Type B pancreatic cell (in vitro differentiated cells): ENCODE results near the gene RFTN1. TPM values are rescaled to one million over a fixed set of nuclear protein-coding genes. Genes with fewer than 3 reads are reported as not detected.

Source experiments
- DNase-seq: peaks from one replicate; pipeline ENCODE4 v3.0.0; 2021; ENCODE audit warnings: mixed read lengths; ENCODE audit not compliant: unreplicated experiment; ENCODE audit errors: extremely low spot score
- H3K27ac Mint-ChIP-seq: 2 replicates; pipeline ENCODE4 v1.8.0; 2021; ENCODE audit warnings: mild to moderate bottlenecking, mixed read lengths
- H3K27me3 Mint-ChIP-seq: 2 replicates; pipeline ENCODE4 v1.8.0; 2021; ENCODE audit warnings: mixed read lengths
- H3K36me3 Mint-ChIP-seq: 2 replicates; pipeline ENCODE4 v1.8.0; 2021; ENCODE audit warnings: mixed read lengths
- H3K4me1 Mint-ChIP-seq: one replicate; pipeline ENCODE4 v1.8.0; 2021; ENCODE audit warnings: mixed read lengths; ENCODE audit not compliant: unreplicated experiment
- H3K4me3 Mint-ChIP-seq: 2 replicates; pipeline ENCODE4 v1.8.0; 2021; ENCODE audit warnings: mild to moderate bottlenecking, mixed read lengths
- H3K9me3 Mint-ChIP-seq: 2 replicates; pipeline ENCODE4 v1.8.0; 2021; ENCODE audit warnings: mixed read lengths
- CTCF ChIP-seq: fragments of 200-600 bp; sonication (generic); conservative IDR thresholded peaks from 2 replicates; pipeline ENCODE4 v1.5.0; 2021; ENCODE audit warnings: antibody characterized with exemption, mild to moderate bottlenecking
- total RNA-seq: library from RNA; stranded (reverse); gene quantifications from 2 replicates; pipeline ENCODE4 v1.2.1, GENCODE V29; 2021; ENCODE audit warnings: low replicate concordance

RFTN1 gene
- total RNA-seq, 1 donor from 2014 or later, result 18.3 TPM

GRCh38 chr3:16456784-16457415 lies 56.6 kb downstream of the RFTN1 start:
- DNase-seq, result no peak

GRCh38 chr3:16455966-16456365 lies 57.5 kb downstream of the RFTN1 start:
- Mint-ChIP-seq H3K4me3 (no peak overlapping the region), H3K27me3 (peaks cover 11% of the 10 kb centered on the region), H3K27ac (no peak overlapping the region), H3K9me3 (no peaks in the 10 kb centered on the region), H3K36me3 (peaks cover 4% of the 10 kb centered on the region), H3K4me1 (no peaks in the 10 kb centered on the region)
- no peak for DNase-seq
- TF ChIP-seq CTCF, result no peak

More at GRCh38 chr3:16456784-16457415, 56.6 kb downstream of the RFTN1 start:
- Mint-ChIP-seq H3K9me3 (no peaks in the 10 kb centered on the region), H3K4me1 (no peaks in the 10 kb centered on the region), H3K36me3 (peaks cover 3% of the 10 kb centered on the region), H3K27ac (no peak overlapping the region), H3K4me3 (no peak overlapping the region), H3K27me3 (peaks cover 11% of the 10 kb centered on the region)
- no peak for TF ChIP-seq CTCF

DNA sequence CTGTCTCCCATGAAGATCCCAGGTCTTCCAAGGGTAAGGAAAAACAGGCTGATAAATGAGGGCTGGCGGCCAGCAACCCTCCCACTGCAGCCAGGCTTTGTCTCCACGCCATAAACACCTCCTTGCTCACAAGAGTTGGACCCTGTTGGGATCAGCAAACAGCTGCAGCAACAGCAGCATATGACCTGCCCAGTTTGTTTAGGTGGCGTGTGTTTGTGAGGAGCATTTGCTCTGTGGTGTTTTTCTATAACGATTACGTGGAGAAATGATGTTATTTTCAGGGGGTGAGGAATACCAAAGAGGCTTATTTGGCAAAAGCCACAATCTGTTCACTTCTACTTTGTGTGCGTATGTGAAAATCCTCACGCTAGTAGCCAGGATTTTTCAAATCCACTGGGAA lies 58.5 kb downstream of the RFTN1 start:
- DNase-seq, result no peak
- H3K27me3 Mint-ChIP-seq, result peaks cover 11% of the 10 kb centered on the region
- H3K27ac Mint-ChIP-seq, result no peak overlapping the region
- TF ChIP-seq CTCF, result no peak
- H3K36me3 Mint-ChIP-seq, result peaks cover 6% of the 10 kb centered on the region
- no peaks in the 10 kb centered on the region for H3K4me1 Mint-ChIP-seq
- no peak overlapping the region for H3K4me3 Mint-ChIP-seq
- H3K9me3 Mint-ChIP-seq, result no peaks in the 10 kb centered on the region

DNA sequence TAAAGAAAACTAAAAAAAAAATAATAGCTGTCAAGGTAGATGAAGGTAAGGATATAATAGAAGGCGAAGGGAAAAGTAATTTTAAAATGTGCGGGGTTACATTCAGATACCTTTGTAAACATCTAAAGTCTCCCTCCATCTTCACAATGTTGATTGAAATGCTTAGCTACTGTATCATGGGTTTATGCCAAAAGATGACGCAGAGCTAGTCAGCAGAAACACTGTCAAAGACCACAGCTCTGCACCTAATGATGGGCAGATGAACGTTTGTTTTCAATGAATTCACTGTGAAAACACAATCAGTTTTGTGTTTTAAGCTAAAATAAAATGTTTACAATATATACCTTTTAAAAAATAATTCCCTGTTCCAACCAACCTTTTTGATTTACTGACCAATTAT lies 61.2 kb downstream of the RFTN1 start:
- Mint-ChIP-seq H3K9me3 (peaks cover 4% of the 10 kb centered on the region), H3K27ac (no peak overlapping the region), H3K4me3 (no peak overlapping the region), H3K4me1 (peaks cover 16% of the 10 kb centered on the region), H3K27me3 (peaks cover 10% of the 10 kb centered on the region), H3K36me3 (peaks cover 3% of the 10 kb centered on the region)
- TF ChIP-seq CTCF, result no peak
- DNase-seq, result no peak

- no peak overlapping the region for H3K4me3 Mint-ChIP-seq
- no peak overlapping the region for H3K27ac Mint-ChIP-seq
- H3K4me1 Mint-ChIP-seq, result peaks cover 16% of the 10 kb centered on the region
- TF ChIP-seq CTCF, result no peak
- no peak for DNase-seq
- H3K36me3 Mint-ChIP-seq, result peaks cover 3% of the 10 kb centered on the region
- peaks cover 10% of the 10 kb centered on the region for H3K27me3 Mint-ChIP-seq
- peaks cover 4% of the 10 kb centered on the region for H3K9me3 Mint-ChIP-seq
These were observed 64.1 kb downstream of the RFTN1 start for GRCh38 chr3:16449369-16449768.
